Limb (tissue), 2 donors: ENCODE results near the gene AGAP4.
"Not testable (repeated sequence)": the region's sequence is repeated elsewhere in the genome, so short reads cannot be mapped to it uniquely, and the experiment has no call there.

Experiments
- DNase-seq, 2 donors: peaks; one replicate each; pipeline ENCODE4 v3.0.0-alpha.2; 2016; ENCODE audit errors: extremely low spot score in 2 of 2

The AGAP4 gene

DNA sequence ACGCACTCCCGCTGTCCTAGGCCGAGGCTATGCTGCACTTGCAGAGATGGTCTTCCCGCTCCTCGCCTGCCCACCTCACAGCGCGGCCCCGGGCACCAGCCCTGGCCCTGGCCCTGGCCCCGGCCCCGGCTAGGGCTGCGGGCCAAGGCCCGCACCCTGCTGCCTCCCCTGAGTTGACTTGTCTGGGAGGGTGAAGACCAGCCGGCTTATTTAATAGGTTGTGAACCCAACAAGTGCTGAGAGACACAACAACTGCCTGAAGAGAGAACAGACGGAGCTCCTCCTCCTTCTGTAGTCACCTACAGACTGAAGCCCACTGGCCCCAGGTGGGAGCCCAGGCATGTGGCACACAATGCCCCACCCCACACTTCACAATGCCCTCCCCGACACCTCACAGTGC lies at the start of gene AGAP4:
Gene AGAP4 (minus strand): TSS at position 101 of the 400 bp plus-strand sequence. CDS start 153 bp downstream, outside the sequence.
- DNase-seq = not testable (repeated sequence)

DNA sequence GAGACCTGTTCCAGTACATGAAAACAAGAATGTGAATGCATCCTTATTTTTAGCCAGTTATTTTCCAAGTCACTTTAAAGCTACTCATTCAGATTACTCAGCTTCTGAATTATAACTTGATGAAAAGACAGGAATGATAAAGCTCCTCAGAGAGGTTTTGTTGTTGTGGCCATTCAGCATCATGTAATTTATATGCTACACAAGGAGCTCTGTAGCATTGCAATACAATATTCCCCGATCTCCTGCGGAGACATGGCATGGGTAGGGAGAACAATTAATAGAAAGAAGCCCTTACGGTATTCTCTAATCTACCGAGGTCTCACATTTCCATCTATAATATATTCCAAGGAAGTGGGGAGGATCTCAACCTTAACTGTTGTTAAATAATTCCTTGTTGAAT lies 43.4 kb upstream of the AGAP4 start:
- DNase-seq = not testable (repeated sequence)

GRCh38 chr10:45889539-45890230 lies 42.4 kb upstream of the AGAP4 start:
- DNase-seq = not testable (repeated sequence)

GRCh38 chr10:45882880-45883279 lies 35.6 kb upstream of the AGAP4 start:
- not testable (repeated sequence) for DNase-seq

DNA sequence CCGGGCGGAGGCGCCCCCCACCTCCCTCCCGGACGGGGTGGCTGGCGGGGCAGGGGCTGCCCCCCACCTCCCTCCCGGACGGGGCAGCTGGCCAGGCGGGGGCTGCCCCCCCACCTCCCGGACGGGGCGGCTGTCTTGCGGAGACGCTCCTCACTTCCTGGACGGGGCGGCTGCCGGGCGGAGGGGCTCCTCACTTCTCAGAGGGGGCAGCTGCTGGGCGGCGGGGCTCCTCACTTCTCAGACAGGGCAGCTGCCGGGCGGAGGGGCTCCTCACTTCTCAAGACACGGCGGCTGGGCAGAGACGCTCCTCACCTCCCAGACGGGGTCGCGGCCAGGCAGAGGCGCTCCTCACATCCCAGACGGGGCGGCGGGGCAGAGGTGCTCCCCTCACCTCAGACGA lies 18.1 kb upstream of the AGAP4 start:
- DNase-seq = not testable (repeated sequence)

DNA sequence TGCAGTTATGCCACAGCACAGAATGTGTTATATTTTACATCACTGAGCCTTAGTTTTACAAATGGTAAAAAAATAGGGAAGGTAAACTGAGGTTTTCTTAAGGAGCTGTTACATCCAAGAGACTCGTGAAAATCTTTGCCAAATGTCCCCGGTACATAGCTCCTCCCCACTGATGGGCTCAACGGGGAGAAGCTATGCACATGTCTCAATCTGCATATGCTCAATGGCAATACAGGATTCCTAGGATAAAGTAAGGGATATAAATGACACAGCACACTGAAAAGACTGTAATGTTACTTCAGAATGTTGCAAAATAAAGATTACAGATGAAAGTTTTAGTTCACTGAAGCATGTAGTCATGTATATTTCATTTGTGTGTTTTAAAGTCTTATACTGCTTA lies 17.0 kb upstream of the AGAP4 start:
- not testable (repeated sequence) for DNase-seq

- not testable (repeated sequence) for DNase-seq
These were observed 16.3 kb upstream of the AGAP4 start for GRCh38 chr10:45863632-45864031.

DNA sequence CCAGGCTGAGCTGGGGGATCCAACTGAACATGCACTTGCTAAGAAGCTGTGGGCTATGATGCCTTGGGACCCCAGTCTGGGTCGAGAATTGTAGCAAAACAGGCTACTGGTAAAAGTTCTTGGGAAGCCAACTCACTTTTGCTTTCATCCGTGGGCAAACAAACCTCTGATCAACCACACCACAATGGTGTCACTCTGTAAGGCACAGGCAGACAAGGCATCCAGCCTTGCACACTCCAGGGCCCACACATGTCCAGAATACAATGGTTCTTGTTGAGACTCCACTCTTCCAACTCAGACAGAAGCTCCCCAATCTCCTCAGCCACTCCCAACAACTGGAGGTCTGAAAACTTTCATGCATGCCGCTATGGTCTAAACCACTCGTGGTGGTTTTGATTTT lies 10.6 kb upstream of the AGAP4 start:
- not testable (repeated sequence) for DNase-seq

DNA sequence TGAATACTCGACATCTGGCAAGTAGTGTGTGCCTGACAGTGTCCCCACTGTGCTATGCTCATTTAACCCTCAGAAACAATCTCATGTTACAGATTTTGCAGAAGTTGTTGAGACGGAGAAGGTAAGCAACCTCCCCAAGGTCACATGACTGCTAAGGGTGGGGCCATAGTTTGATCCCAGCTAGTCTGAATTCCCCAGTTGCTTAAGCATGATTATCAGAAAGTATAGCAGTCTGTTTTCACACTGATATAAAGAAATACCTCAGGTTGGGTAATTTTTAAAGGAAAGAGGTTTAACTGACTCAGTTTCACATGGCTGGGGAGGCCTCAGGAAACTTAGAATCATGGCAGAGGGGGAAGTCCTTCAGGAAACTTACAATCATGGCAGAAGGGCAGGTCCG lies 1.2 kb upstream of the AGAP4 start:
- not testable (repeated sequence) for DNase-seq

DNA sequence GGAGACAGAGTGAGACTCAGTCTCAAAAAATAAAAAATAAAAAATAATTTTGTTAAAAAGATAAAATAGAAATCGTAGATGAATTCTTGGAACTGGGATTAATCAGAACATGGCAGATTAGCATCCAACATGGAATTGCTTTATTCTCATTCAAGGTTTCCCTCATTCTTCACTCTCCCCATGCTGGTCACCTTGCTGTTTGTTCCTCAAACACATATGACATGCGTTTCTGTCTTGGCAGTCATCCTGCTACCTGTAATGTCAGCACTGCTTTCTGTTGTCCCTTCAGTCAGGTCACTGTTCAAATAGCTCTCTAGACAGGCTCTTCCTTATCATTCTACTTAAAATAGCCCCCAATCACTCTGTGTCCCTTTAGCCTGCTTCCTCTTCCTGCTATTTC lies 24.4 kb downstream of the AGAP4 start:
- DNase-seq = not testable (repeated sequence)

DNA sequence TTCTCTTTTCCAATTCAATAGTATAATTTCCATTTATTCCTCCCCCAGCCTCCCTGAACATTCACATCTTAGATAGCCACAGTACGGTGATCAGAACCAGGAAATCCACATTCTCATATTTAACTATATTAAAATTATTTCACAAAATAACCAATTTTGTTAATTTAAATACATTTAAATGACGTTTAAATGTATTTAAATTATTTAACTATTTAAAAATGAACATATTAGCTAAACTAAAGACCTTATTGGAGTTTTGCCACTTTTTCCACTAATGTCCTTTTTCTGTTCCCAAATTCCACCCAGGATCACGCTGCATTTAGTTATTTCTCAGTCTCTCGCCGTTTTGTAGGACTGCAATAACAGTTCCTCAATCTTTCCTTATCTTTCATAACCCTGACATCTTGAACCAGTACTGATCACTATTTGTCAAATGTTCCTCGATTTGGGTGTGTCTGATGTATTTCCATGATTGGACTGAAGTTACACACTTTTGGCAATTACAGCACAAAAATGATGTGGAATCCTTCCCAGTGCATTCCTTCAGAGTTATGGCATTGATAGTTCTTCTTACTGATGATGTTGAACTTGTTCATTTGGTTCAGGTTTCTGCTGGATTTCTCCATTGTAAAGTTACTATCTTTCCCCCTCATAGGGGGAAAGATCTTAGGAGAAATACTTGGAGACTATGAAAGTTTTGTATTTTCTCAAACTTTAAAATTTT lies 27.0 kb downstream of the AGAP4 start:
- DNase-seq = not testable (repeated sequence)

DNA sequence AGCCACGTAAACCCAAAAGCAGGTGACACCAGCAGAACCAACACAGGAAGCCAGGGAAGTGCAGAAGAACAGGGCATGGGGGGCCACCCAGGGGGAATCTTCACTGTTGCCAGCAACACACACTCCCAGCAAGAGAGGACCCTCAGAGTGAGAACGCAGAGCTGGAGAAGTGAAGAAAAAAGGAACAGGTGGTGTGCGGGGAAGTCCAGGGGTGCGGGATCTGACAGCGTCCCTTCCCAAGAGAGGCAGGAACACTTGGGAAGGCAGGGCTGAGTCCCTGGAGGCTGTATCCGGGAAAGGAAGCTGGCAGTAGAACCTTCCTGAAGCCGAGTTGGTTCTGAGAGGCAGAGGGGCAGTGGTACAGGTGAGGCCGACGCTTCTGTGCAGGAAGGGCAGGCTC lies 27.7 kb downstream of the AGAP4 start:
- no peak for DNase-seq

DNA sequence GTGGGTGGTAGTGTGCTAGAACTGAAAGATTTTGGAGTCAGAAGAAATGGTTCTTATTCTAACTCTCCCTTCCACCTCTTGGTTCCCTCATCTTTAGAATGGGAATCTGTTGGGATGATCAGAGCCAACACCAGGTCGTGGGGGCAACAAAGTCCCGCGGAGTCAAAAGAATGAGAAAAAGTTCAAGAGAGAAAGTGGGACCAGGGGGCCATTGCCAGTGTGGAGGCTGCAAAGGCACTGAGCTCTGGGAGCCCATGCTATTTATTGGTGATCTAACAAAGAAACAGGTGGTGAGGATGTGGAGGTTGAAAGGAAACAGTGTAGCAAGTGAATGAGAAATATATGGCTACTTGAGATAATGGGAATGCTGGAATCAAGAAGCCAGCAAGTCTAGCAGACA lies 29.4 kb downstream of the AGAP4 start:
- DNase-seq = no peak

DNA sequence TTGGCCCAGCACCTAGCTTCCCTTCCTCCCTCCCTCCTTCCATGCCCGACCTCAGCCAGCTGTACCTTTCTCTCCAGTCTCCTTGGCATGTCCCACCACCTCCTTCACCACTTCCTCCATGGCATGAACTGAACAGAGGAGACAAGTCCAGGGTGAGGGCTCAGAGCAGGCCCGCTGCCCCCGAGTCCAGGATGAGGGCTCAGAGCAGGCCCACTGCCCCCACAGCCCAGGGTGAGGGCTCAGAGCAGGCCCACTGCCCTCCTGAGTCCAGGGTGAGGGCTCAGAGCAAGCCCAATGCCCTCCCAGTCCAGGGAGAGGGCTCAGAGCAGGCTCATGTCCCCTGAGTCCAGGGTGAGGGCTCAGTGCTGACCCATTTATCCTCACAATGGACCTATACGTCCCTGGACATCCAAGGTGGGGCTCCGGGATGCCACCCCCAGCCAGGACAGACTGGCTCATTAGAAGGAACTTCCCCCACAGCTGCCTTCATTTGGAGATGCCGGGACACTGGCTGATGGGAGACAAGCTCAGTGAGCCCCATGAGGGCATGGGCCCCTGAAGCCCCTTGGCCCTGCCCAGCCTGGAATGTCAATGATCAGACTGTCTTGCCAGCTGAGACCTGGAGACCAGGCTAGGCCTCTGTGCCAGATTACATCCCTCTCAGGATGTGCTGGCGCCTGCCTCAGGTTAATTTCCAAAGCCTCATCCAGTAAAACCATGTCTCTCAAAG lies 30.0 kb downstream of the AGAP4 start:
- DNase-seq = no peak

GRCh38 chr10:45814146-45814545 lies 33.2 kb downstream of the AGAP4 start:
- not testable (repeated sequence) for DNase-seq

GRCh38 chr10:45812959-45813358 lies 34.3 kb downstream of the AGAP4 start:
- not testable (repeated sequence) for DNase-seq

- no peak for DNase-seq
These were observed 36.2 kb downstream of the AGAP4 start for GRCh38 chr10:45811075-45811474.

- no peak for DNase-seq
These were observed 37.5 kb downstream of the AGAP4 start for GRCh38 chr10:45809837-45810236.

DNA sequence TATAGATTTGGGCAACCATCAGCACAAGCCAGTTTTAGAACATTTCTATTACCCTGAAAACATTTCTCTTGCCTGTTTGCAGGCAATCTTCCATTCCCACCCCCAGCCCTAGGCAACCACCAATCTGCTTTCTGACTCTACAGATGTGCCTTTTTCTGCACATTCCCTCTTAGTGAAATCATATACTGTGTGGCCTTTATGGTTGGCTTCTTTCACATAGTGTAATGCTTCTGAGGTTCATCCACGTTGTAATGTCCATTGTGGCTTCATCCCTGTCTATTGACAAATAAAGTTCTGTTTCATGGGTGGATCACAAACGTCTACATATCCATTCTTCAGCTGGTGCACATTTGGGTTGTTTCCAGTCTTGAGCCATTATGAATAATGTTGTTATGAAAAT lies 42.3 kb downstream of the AGAP4 start:
- not testable (repeated sequence) for DNase-seq

DNA sequence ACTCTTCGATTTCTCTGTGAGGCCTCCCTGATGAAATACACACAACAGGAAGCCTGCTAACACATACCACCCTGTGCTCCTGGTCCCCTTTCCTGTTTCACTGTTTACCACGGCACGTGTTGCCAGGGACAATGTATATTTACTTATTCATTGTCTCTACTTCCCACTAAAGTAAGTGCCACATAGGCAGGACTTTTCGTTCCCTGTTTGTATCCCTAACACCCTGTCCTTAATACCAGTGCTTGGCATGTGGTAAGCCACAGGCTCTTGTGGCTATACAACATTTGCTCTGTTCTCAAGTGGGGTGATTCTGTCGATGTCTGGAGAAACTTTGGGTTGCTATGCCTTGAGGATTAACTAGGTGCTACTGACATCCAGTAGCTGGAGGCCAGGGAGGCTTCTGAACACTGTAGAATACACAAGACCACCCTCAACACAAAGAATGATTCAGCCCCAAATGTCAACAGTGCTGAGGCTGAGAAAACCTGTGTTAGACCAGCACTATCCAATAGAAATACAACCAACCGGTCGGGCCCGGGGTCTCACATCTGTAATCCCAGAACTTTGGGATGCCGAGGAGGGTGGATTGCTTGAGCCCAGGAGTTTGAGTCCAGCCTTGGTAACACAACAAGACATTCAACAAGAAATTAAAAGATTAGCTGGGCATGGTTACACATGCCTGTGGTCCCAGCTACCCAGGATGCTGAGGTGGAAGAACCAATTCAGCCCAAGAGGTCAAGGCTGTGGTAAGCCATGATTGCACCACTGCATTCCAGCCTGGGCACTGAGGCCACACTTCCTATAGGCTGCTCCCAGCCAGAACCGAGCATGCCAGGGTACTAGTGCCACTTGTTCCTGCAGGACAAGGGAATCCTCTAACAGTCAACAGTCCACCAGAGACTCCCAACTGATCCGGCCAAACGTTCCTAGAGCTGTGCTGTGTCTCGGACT lies 44.0 kb downstream of the AGAP4 start:
- not testable (repeated sequence) for DNase-seq

DNA sequence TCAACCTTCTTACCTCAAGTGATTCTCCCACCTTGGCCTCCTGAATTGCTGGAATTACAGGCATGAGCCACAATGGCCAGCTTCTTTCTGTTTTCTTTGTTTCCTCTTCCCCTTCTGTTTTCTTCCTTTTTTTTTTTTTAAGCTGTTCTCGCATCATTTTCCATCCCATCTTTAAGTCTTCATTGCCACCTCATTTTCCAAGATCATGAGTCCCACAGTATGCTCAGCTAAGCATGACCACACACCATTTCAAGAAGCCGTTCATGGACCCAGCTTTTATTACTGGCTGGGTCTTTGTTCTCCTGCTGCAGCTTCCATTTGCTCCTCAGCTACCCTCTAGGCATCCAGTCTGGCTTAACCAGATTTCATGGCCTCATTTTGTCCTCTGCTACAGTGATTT lies 52.5 kb downstream of the AGAP4 start:
- not testable (repeated sequence) for DNase-seq
